ENCODE results near the gene RASL10A.
"Not testable (repeated sequence)": the region's sequence is repeated elsewhere in the genome, so short reads cannot be mapped to it uniquely, and the experiment has no call there.

The RASL10A gene
- 0 to 0.95 (median 0.49) reads per million in 9 experiments for total RNA-seq

GRCh38 chr22:29315286-29316140 lies at the start of gene RASL10A:
Gene RASL10A (minus strand): TSS chr22:29315697. CDS start chr22:29315246, 451 bp downstream.
- H3K27me3 Mint-ChIP-seq: peaks cover 43 to 46% of the 10 kb centered on the region in 2 donors
- H3K4me3 Mint-ChIP-seq: peak within 1 kb of the TSS; percentile 53 to 59
- peaks cover 13 to 22% of the 10 kb centered on the region in 2 donors for H3K4me1 Mint-ChIP-seq (ENCODE audit: low read depth in 2 of 2)
- H3K9me3 Mint-ChIP-seq: no peaks in the 10 kb centered on the region
- H3K27ac Mint-ChIP-seq: peak within 1 kb of the TSS in 1 of 2 donors; percentile 10
- peaks cover 10% of the 10 kb centered on the region for H3K36me3 Mint-ChIP-seq (ENCODE audit: insufficient read depth)
- DNase-seq (no peak), ATAC-seq (replicated peaks) (no peak)

- Mint-ChIP-seq H3K4me3 (no peak overlapping the region), H3K27ac (peak overlapping the region in 1 of 2 donors; percentile 31), H3K4me1 (ENCODE audit: low read depth in 2 of 2) (peaks cover 0 to 5% of the 10 kb centered on the region in 2 donors), H3K36me3 (ENCODE audit: insufficient read depth) (peaks cover 57% of the 10 kb centered on the region), H3K27me3 (no peaks in the 10 kb centered on the region), H3K9me3 (no peaks in the 10 kb centered on the region)
- DNase-seq (no peak), ATAC-seq (replicated peaks) (no peak)
These were observed 44.0 kb upstream of the RASL10A start for GRCh38 chr22:29359469-29359868.

- H3K4me1 Mint-ChIP-seq (ENCODE audit: low read depth in 2 of 2); H3K4me3 Mint-ChIP-seq; H3K27ac Mint-ChIP-seq; H3K27me3 Mint-ChIP-seq; DNase-seq; H3K9me3 Mint-ChIP-seq; ATAC-seq (replicated peaks): not testable (repeated sequence)
- H3K36me3 Mint-ChIP-seq (ENCODE audit: insufficient read depth): peaks cover 44% of the 10 kb centered on the region
These were observed 41.8 kb upstream of the RASL10A start for GRCh38 chr22:29357193-29357890.

GRCh38 chr22:29353860-29354259 lies 38.4 kb upstream of the RASL10A start:
- Mint-ChIP-seq H3K27me3 (no peaks in the 10 kb centered on the region), H3K4me3 (no peak overlapping the region), H3K9me3 (no peaks in the 10 kb centered on the region), H3K36me3 (ENCODE audit: insufficient read depth) (peaks cover 49% of the 10 kb centered on the region), H3K4me1 (ENCODE audit: low read depth in 2 of 2) (no peaks in the 10 kb centered on the region), H3K27ac (no peak overlapping the region)
- ATAC-seq (replicated peaks) (no peak), DNase-seq (no peak)

- Mint-ChIP-seq H3K36me3 (ENCODE audit: insufficient read depth) (peaks cover 49% of the 10 kb centered on the region), H3K4me3 (no peak overlapping the region), H3K9me3 (no peaks in the 10 kb centered on the region), H3K27ac (peak overlapping the region in 1 of 2 donors; percentile 70), H3K4me1 (ENCODE audit: low read depth in 2 of 2) (no peaks in the 10 kb centered on the region), H3K27me3 (no peaks in the 10 kb centered on the region)
- ATAC-seq (replicated peaks) (no peak), DNase-seq (no peak)
These were observed 37.8 kb upstream of the RASL10A start for GRCh38 chr22:29353286-29353685.

GRCh38 chr22:29352778-29353177 lies 37.3 kb upstream of the RASL10A start:
- no peaks in the 10 kb centered on the region for H3K27me3 Mint-ChIP-seq
- H3K27ac Mint-ChIP-seq: peak overlapping the region in 1 of 2 donors; percentile 70
- peaks cover 44% of the 10 kb centered on the region for H3K36me3 Mint-ChIP-seq (ENCODE audit: insufficient read depth)
- H3K4me3 Mint-ChIP-seq: no peak overlapping the region
- no peak for ATAC-seq (replicated peaks)
- no peak for DNase-seq
- H3K9me3 Mint-ChIP-seq: no peaks in the 10 kb centered on the region
- no peaks in the 10 kb centered on the region for H3K4me1 Mint-ChIP-seq (ENCODE audit: low read depth in 2 of 2)

- DNase-seq: no peak
- ATAC-seq (replicated peaks): no peak
- no peaks in the 10 kb centered on the region for H3K4me1 Mint-ChIP-seq (ENCODE audit: low read depth in 2 of 2)
- H3K9me3 Mint-ChIP-seq: no peaks in the 10 kb centered on the region
- H3K36me3 Mint-ChIP-seq (ENCODE audit: insufficient read depth): peaks cover 44% of the 10 kb centered on the region
- no peaks in the 10 kb centered on the region for H3K27me3 Mint-ChIP-seq
- H3K27ac Mint-ChIP-seq: no peak overlapping the region
- no peak overlapping the region for H3K4me3 Mint-ChIP-seq
These were observed 36.4 kb upstream of the RASL10A start for GRCh38 chr22:29351891-29352290.

GRCh38 chr22:29351042-29351441 lies 35.5 kb upstream of the RASL10A start:
- H3K36me3 Mint-ChIP-seq (ENCODE audit: insufficient read depth): peaks cover 41% of the 10 kb centered on the region
- DNase-seq: no peak

GRCh38 chr22:29348956-29349355 lies 33.5 kb upstream of the RASL10A start:
- Mint-ChIP-seq H3K36me3 (ENCODE audit: insufficient read depth) (peaks cover 45% of the 10 kb centered on the region), H3K27ac (peak overlapping the region in 1 of 2 donors; percentile 11), H3K4me3 (no peak overlapping the region), H3K4me1 (ENCODE audit: low read depth in 2 of 2) (no peaks in the 10 kb centered on the region), H3K27me3 (no peaks in the 10 kb centered on the region), H3K9me3 (no peaks in the 10 kb centered on the region)
- ATAC-seq (replicated peaks) (no peak), DNase-seq (no peak)

More at GRCh38 chr22:29351042-29351441, 35.5 kb upstream of the RASL10A start:
- Mint-ChIP-seq H3K4me1 (ENCODE audit: low read depth in 2 of 2) (no peaks in the 10 kb centered on the region), H3K4me3 (no peak overlapping the region), H3K27ac (peak overlapping the region in 1 of 2 donors; percentile 18), H3K27me3 (no peaks in the 10 kb centered on the region), H3K9me3 (no peaks in the 10 kb centered on the region)
- ATAC-seq (replicated peaks): no peak

GRCh38 chr22:29348041-29348440 lies 32.5 kb upstream of the RASL10A start:
- ATAC-seq (replicated peaks): no peak
- Mint-ChIP-seq H3K27me3 (no peaks in the 10 kb centered on the region), H3K4me3 (no peak overlapping the region), H3K9me3 (no peaks in the 10 kb centered on the region), H3K4me1 (ENCODE audit: low read depth in 2 of 2) (no peaks in the 10 kb centered on the region), H3K27ac (peak overlapping the region in 1 of 2 donors; percentile 11), H3K36me3 (ENCODE audit: insufficient read depth) (peaks cover 47% of the 10 kb centered on the region)
- DNase-seq: no peak

GRCh38 chr22:29346659-29347058 lies 31.2 kb upstream of the RASL10A start:
- H3K27me3 Mint-ChIP-seq: no peaks in the 10 kb centered on the region
- H3K27ac Mint-ChIP-seq: peak overlapping the region in 1 of 2 donors; percentile 46
- DNase-seq: no peak
- H3K4me1 Mint-ChIP-seq (ENCODE audit: low read depth in 2 of 2): no peaks in the 10 kb centered on the region
- H3K36me3 Mint-ChIP-seq (ENCODE audit: insufficient read depth): peaks cover 49% of the 10 kb centered on the region
- H3K4me3 Mint-ChIP-seq: no peak overlapping the region
- no peaks in the 10 kb centered on the region for H3K9me3 Mint-ChIP-seq
- ATAC-seq (replicated peaks): no peak

- H3K27ac Mint-ChIP-seq: no peak overlapping the region
These were observed 30.4 kb upstream of the RASL10A start for GRCh38 chr22:29345932-29346331.

GRCh38 chr22:29344889-29345288 lies 29.4 kb upstream of the RASL10A start:
- H3K27ac Mint-ChIP-seq; H3K27me3 Mint-ChIP-seq; H3K4me1 Mint-ChIP-seq (ENCODE audit: low read depth in 2 of 2); ATAC-seq (replicated peaks); H3K4me3 Mint-ChIP-seq; DNase-seq; H3K9me3 Mint-ChIP-seq: not testable (repeated sequence)
- H3K36me3 Mint-ChIP-seq (ENCODE audit: insufficient read depth): peaks cover 41% of the 10 kb centered on the region

More at GRCh38 chr22:29345932-29346331, 30.4 kb upstream of the RASL10A start:
- H3K9me3 Mint-ChIP-seq: no peaks in the 10 kb centered on the region
- no peaks in the 10 kb centered on the region for H3K27me3 Mint-ChIP-seq
- DNase-seq (no peak), ATAC-seq (replicated peaks) (no peak)
- peaks cover 48% of the 10 kb centered on the region for H3K36me3 Mint-ChIP-seq (ENCODE audit: insufficient read depth)
- H3K4me1 Mint-ChIP-seq (ENCODE audit: low read depth in 2 of 2): no peaks in the 10 kb centered on the region
- H3K4me3 Mint-ChIP-seq: no peak overlapping the region

Measured in effector memory CD8-positive, alpha-beta T cell (primary cell).